Mucosa of descending colon (tissue), 3 donors: Measurements from ENCODE around the gene UQCR11. TPM values are rescaled to one million over a fixed set of nuclear protein-coding genes. Genes with fewer than 3 reads are reported as not detected.

Source experiments
- ATAC-seq: fragments of 200-7000 bp; cut with Tn5 transposase; one replicate; pipeline ENCODE4 v1.9.1; 2020; ENCODE audit warnings: mild to moderate bottlenecking, moderate library complexity
- DNase-seq, 3 donors: peaks; one replicate each; pipeline ENCODE4 v3.0.0-alpha.2; 2020
- H3K36me3 ChIP-seq: fragments of 200-600 bp; one replicate; pipeline ENCODE4 v1.8.0; 2021; ENCODE audit warnings: low read depth, mild to moderate bottlenecking
- H3K4me1 ChIP-seq: fragments of 200-600 bp; one replicate; pipeline ENCODE4 v1.8.0; 2021; ENCODE audit warnings: low read depth, mild to moderate bottlenecking
- H3K4me3 ChIP-seq: fragments of 200-600 bp; one replicate; pipeline ENCODE4 v1.8.0; 2021; ENCODE audit warnings: mild to moderate bottlenecking
- H3K9me3 ChIP-seq: fragments of 200-600 bp; one replicate; pipeline ENCODE4 v1.8.0; 2021; ENCODE audit warnings: mild to moderate bottlenecking
- CTCF ChIP-seq: fragments of 200-600 bp; IDR thresholded peaks from one replicate; pipeline ENCODE4 v1.8.0; 2022; ENCODE audit warnings: antibody characterized with exemption, mild to moderate bottlenecking
- intact Hi-C, 2 donors: fragments of 100-400 bp; cut with DNase I in 1 of 2; cut with micrococcal nuclease in 1 of 2; formaldehyde crosslinking; loops; one replicate each; pipeline versions ENCODE4 v1.11.0 to v1.11.1; 2022; cut with DNase I, micrococcal nuclease
- total RNA-seq, 3 donors: library from RNA; stranded (reverse); fragmentation: NEBNext Ultra II Directional in 2 of 3; extraction: Animal tissue kit (Norgen Biotek cat#: 25700) in 2 of 3; gene quantifications; one replicate each; pipeline versions ENCODE4 v1.2.1 to v1.2.4, GENCODE V29; 2021 to 2023
- donor health status: DM: no; HTN: no; CAD: no; lungs with moderate emphysema.
- donor health status: DM: no; HTN: no; CAD: no.
- donor health status: DM: no; HTN: yes; CAD: no.

Gene UQCR11
- total RNA-seq, 3 donors from 2014 or later: 265 to 301 (median 272) TPM

- H3K4me1 ChIP-seq: peaks cover 10% of the 10 kb centered on the region
- intact Hi-C loops: no loop called here
- DNase-seq: no peak
- H3K4me3 ChIP-seq: no peak overlapping the region
- H3K36me3 ChIP-seq: no peaks in the 10 kb centered on the region
- TF ChIP-seq CTCF: no peak
- no peak for ATAC-seq
- H3K9me3 ChIP-seq: no peaks in the 10 kb centered on the region
These were observed 26.4 kb upstream of the UQCR11 start for GRCh38 chr19:1631557-1632100.

- Histone ChIP-seq H3K9me3 (no peaks in the 10 kb centered on the region), H3K36me3 (no peaks in the 10 kb centered on the region), H3K4me1 (peaks cover 10% of the 10 kb centered on the region), H3K4me3 (no peak overlapping the region)
- no peak for ATAC-seq
- TF ChIP-seq CTCF: no peak
- DNase-seq: no peak
- intact Hi-C loops: no loop called here
These were observed 25.5 kb upstream of the UQCR11 start for GRCh38 chr19:1630811-1631210.

GRCh38 chr19:1630012-1630411 is 24.8 kb upstream of the UQCR11 start:
- no peak overlapping the region for H3K4me3 ChIP-seq
- intact Hi-C loops: no loop called here
- H3K9me3 ChIP-seq: no peaks in the 10 kb centered on the region
- ATAC-seq (no peak), DNase-seq (no peak)
- H3K36me3 ChIP-seq: no peaks in the 10 kb centered on the region
- peaks cover 10% of the 10 kb centered on the region for H3K4me1 ChIP-seq
- no peak for TF ChIP-seq CTCF

GRCh38 chr19:1629256-1629808 is 24.1 kb upstream of the UQCR11 start:
- no peak for TF ChIP-seq CTCF
- Histone ChIP-seq H3K4me3 (no peak overlapping the region), H3K36me3 (no peaks in the 10 kb centered on the region), H3K9me3 (no peaks in the 10 kb centered on the region), H3K4me1 (peaks cover 10% of the 10 kb centered on the region)
- intact Hi-C loops: no loop called here
- no peak for DNase-seq
- ATAC-seq: no peak

GRCh38 chr19:1627194-1627593 is 21.9 kb upstream of the UQCR11 start:
- Histone ChIP-seq H3K36me3 (no peaks in the 10 kb centered on the region), H3K4me1 (no peaks in the 10 kb centered on the region), H3K4me3 (no peak overlapping the region), H3K9me3 (no peaks in the 10 kb centered on the region)
- intact Hi-C loops: no loop called here
- no peak for TF ChIP-seq CTCF
- no peak for ATAC-seq
- DNase-seq: no peak
